Measurements from ENCODE around the gene ESRRB.

ESRRB gene

GRCh38 chr14:76456891-76457586 lies 81.1 kb downstream of the ESRRB start:
- DNase-seq = no peak

GRCh38 chr14:76457841-76458240 lies 81.9 kb downstream of the ESRRB start:
- no peak for DNase-seq

GRCh38 chr14:76461886-76462285 lies 85.9 kb downstream of the ESRRB start:
- DNase-seq = no peak

GRCh38 chr14:76462330-76462729 lies 86.4 kb downstream of the ESRRB start:
- DNase-seq = no peak

GRCh38 chr14:76463105-76463504 lies 87.2 kb downstream of the ESRRB start:
- no peak for DNase-seq

GRCh38 chr14:76464856-76465255 lies 88.9 kb downstream of the ESRRB start:
- no peak for DNase-seq

- DNase-seq = no peak
Observed at GRCh38 chr14:76465664-76466063, 89.7 kb downstream of the ESRRB start.

- no peak for DNase-seq
Observed at GRCh38 chr14:76467711-76468155, 91.8 kb downstream of the ESRRB start.

GRCh38 chr14:76472199-76472723 lies 96.3 kb downstream of the ESRRB start:
- DNase-seq = no peak

GRCh38 chr14:76473481-76474263 lies 97.7 kb downstream of the ESRRB start:
- DNase-seq = no peak

- no peak for DNase-seq
Observed at GRCh38 chr14:76480426-76480825, 104.5 kb downstream of the ESRRB start.

GRCh38 chr14:76484355-76484754 lies 108.4 kb downstream of the ESRRB start:
- DNase-seq = no peak

GRCh38 chr14:76486251-76486743 lies 110.4 kb downstream of the ESRRB start:
- no peak for DNase-seq

- no peak for DNase-seq
Observed at GRCh38 chr14:76488551-76488950, 112.6 kb downstream of the ESRRB start.

- DNase-seq = no peak
Observed at GRCh38 chr14:76489667-76490066, 113.7 kb downstream of the ESRRB start.

GRCh38 chr14:76490111-76490510 lies 114.2 kb downstream of the ESRRB start:
- DNase-seq = no peak

- no peak for DNase-seq
Observed at GRCh38 chr14:76490735-76491134, 114.8 kb downstream of the ESRRB start.

- no peak for DNase-seq
Observed at GRCh38 chr14:76491172-76491930, 115.4 kb downstream of the ESRRB start.

GRCh38 chr14:76495983-76496382 lies 120.0 kb downstream of the ESRRB start:
- DNase-seq = no peak

GRCh38 chr14:76496595-76496994 lies 120.7 kb downstream of the ESRRB start:
- DNase-seq = no peak

GRCh38 chr14:76497550-76498462 lies 121.9 kb downstream of the ESRRB start:
- DNase-seq = no peak

GRCh38 chr14:76498463-76498935 lies 122.6 kb downstream of the ESRRB start:
- DNase-seq = no peak

All from kidney glomerular epithelial cell (primary cell).